ENCODE data around the gene ZFYVE16.

GRCh38 chr5:80403782-80404181 is 4.1 kb upstream of the ZFYVE16 start:
- TF ChIP-seq POLR2A (IDR thresholded peaks at IDR 0.05) (no peak), CTCF (IDR thresholded peaks at IDR 0.05) (no peak)

Data from uterus (tissue), 2 donors.